Measurements from ENCODE around the gene RBFA.

RBFA gene

DNA sequence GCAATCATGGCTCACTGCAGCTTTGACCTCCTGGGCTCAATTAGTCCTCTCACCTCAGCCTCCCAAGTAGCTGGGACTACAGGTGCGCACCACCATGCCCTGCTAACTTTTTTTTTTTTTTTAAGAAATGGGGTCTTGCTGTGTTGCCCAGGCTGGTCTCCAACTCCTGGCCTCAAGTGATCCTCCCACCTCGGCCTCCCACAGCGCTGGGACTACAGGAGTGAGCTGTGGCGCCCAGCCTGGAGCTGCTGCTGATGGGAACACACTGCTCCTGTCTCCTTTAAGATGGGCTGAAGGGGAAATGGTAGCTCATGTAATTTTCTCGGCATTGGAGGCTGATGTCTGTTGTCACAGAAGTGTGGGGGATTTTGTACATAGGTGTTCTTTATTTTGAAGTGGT lies 39.9 kb downstream of the RBFA start:
- H3K4me3 ChIP-seq (ENCODE audit: low read depth, low read length) = no peak overlapping the region
- no peak for TF ChIP-seq CTCF (IDR thresholded peaks at IDR 0.05; ENCODE audit: low read depth, low read length)

DNA sequence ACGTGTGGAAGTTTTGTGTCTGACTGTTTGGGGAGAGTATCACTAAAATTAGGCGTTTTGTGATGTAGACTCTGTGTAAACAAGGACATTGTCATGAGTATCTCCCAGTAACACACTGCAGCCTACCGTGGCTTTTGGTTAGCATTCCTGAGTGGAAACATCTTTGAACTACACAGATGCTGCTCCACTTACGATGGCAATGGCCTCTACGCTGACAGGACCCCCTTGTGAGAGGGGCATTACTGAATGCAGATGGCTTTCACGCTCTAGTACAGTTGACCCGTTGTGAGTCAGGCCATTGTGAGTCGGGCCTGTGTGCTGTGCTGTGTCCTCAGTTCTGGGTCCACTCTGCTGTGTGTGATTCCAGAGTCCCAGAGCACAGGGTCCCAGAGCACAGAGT lies 40.5 kb downstream of the RBFA start:
- no peak for TF ChIP-seq CTCF (IDR thresholded peaks at IDR 0.05; ENCODE audit: low read depth, low read length)
- no peak overlapping the region for H3K4me3 ChIP-seq (ENCODE audit: low read depth, low read length)

- TF ChIP-seq CTCF (IDR thresholded peaks at IDR 0.05; ENCODE audit: low read depth, low read length) = no peak
- H3K4me3 ChIP-seq (ENCODE audit: low read depth, low read length) = no peak overlapping the region
Observed at GRCh38 chr18:80075940-80076339, 41.7 kb downstream of the RBFA start.

- TF ChIP-seq CTCF (IDR thresholded peaks at IDR 0.05; ENCODE audit: low read depth, low read length) = no peak
- no peak overlapping the region for H3K4me3 ChIP-seq (ENCODE audit: low read depth, low read length)
Observed at GRCh38 chr18:80076379-80076778, 42.1 kb downstream of the RBFA start.

DNA sequence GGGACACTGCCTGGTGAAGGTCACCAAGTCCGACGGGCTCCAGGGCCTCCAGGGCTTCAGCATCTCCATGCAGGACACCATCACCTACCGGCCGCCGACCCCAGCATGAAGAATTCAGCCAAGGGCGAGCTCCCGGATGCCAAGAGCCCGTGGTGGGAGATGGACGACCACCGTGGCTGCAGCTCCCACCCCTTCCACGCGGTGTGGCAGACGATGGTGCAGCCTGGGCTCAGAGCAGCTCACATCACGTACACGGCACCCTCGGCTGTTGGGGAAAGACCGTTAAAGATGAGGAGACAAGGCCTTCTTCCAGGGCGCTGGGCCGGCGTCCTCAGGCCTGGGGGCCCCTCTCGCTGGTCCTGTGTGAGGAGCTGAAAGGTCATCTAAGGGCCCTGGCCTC lies 43.6 kb downstream of the RBFA start:
- no peak overlapping the region for H3K4me3 ChIP-seq (ENCODE audit: low read depth, low read length)

More for the DNA sequence above, 43.6 kb downstream of the RBFA start:
- no peak for TF ChIP-seq CTCF (IDR thresholded peaks at IDR 0.05; ENCODE audit: low read depth, low read length)

All from WI38 (cell line).